ENCODE measurements around the gene MYH7.

Gene MYH7

DNA sequence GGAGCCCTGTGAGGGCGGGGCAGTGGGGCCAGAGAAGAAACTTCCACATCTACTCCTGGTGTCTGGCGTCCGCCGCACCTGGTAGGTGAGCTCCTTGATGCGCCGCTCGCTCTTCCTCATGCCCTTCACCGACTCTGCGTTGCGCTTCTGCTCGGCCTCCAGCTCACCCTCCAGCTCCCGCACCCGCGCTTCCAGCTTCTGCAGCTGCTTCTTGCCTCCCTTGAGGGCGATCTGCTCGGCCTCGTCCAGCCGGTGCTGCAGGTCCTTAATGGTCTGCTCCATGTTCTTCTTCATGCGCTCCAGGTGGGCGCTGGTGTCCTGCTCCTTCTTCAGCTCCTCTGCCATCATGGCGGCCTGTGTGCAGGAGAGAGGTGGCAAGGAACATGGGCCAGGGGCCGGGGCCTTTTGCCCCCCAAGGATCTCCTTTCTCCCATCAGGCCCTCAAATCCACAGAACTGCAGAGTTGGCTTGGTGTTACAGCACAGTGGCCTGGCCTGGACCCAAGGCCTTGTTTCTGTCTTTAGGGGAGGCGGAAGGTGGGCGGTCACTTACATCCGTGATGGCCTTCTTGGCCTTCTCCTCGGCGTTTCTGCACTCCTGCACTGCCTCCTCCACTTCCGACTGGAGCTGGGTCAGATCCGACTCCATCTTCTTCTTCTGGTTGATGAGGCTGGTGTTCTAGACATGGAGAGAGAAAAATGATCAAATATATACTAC is 50.9 kb downstream of the MYH7 start:
- Histone ChIP-seq H3K4me1 (ENCODE audit: control insufficient read depth in 1 of 2, insufficient read depth in 1 of 2, low read depth in 1 of 2, low read length in 1 of 2) (no peaks in the 10 kb centered on the region), H3K9me3 (no peaks in the 10 kb centered on the region), H3K27ac (no peak overlapping the region), H3K4me3 (ENCODE audit: low read depth in 1 of 2, low read length in 1 of 2) (no peak overlapping the region), H3K36me3 (no peaks in the 10 kb centered on the region), H3K27me3 (peaks cover 9% of the 10 kb centered on the region)
- TF ChIP-seq CTCF (IDR thresholded peaks at IDR 0.05) = no peak

DNA sequence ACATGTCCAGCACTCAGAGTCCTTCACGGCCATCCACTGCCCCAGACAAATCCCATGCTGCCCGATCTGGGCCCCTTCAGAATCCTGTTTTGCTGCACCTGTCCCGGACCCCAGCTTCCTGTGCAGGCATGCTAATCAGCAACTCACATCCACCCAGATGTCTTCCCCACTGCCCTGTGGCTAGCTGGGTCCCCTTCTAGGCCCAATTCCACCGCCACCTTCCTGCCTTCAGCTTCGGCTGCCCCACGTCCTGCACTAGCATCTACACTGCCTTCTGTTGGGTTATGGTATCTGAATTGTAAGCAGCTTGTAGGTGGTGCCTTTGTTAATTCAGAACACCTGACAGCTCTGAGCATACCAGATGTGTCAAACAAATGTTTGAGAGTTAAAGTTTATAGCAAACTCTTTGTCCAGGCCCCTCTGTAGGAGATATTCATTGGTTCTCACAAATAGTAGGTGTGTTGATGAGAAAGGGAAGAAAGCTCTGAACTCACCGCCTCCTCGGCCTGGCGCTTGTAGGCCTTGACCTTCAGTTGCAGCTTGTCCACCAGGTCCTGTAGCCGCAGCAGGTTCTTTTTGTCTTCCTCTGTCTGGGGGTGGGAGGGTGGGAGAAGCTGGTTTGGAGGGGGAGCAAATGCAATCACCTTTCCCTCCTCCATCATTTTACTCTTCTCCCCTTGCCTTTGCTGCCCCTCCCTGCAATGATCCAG is 52.6 kb downstream of the MYH7 start:
- Histone ChIP-seq H3K27me3 (peaks cover 7% of the 10 kb centered on the region), H3K9me3 (no peaks in the 10 kb centered on the region), H3K4me3 (ENCODE audit: low read depth in 1 of 2, low read length in 1 of 2) (no peak overlapping the region), H3K36me3 (no peaks in the 10 kb centered on the region), H3K4me1 (ENCODE audit: control insufficient read depth in 1 of 2, insufficient read depth in 1 of 2, low read depth in 1 of 2, low read length in 1 of 2) (no peaks in the 10 kb centered on the region), H3K27ac (no peak overlapping the region)
- TF ChIP-seq CTCF (IDR thresholded peaks at IDR 0.05) = no peak

DNA sequence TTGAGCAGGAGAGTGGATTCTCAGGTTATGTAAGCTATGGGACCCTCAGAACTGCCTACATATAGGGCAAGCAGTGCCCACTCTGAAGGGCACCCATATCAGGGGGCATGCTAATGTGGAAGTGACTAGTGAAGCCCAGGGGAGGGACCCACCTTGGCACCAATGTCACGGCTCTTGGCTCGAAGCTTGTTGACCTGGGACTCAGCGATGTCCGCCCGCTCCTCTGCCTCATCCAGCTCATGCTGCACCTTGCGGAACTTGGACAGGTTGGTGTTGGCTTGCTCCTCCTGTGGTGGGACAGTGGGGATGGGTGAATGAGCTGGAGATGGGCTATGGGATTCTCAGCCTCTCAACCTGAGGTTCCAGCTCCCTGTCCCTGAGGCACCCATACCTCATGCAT is 53.2 kb downstream of the MYH7 start:
- Histone ChIP-seq H3K4me1 (ENCODE audit: control insufficient read depth in 1 of 2, insufficient read depth in 1 of 2, low read depth in 1 of 2, low read length in 1 of 2) (no peaks in the 10 kb centered on the region), H3K36me3 (no peaks in the 10 kb centered on the region), H3K27me3 (peaks cover 12% of the 10 kb centered on the region), H3K4me3 (ENCODE audit: low read depth in 1 of 2, low read length in 1 of 2) (no peak overlapping the region), H3K9me3 (no peaks in the 10 kb centered on the region), H3K27ac (no peak overlapping the region)
- no peak for TF ChIP-seq CTCF (IDR thresholded peaks at IDR 0.05)

- H3K36me3 ChIP-seq = no peaks in the 10 kb centered on the region
- H3K9me3 ChIP-seq = no peaks in the 10 kb centered on the region
- no peaks in the 10 kb centered on the region for H3K4me1 ChIP-seq (ENCODE audit: control insufficient read depth in 1 of 2, insufficient read depth in 1 of 2, low read depth in 1 of 2, low read length in 1 of 2)
- H3K27ac ChIP-seq = no peak overlapping the region
- TF ChIP-seq CTCF (IDR thresholded peaks at IDR 0.05) = no peak
- H3K27me3 ChIP-seq = peaks cover 13% of the 10 kb centered on the region
- H3K4me3 ChIP-seq (ENCODE audit: low read depth in 1 of 2, low read length in 1 of 2) = no peak overlapping the region
Observed at GRCh38 chr14:23381871-23382270, 53.6 kb downstream of the MYH7 start.

DNA sequence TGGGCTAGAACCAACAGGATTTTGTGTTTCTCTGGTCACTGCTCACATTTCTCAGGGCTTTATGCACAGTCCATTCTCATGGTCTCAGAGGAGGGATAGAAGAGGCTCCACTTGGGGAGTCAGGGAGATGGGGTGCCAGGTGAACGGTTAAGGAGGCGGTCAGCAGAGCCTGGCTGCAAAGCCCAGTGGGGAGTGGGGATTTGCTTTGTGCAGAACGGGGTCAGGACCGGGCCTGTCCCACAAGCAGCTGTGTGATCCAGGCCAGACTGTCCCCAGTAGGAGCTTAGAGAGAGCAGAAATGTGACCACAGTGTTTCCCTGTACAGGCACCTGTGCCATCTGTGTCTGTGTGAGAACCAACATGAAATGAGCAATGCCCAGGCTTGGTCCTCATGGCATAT is 54.5 kb downstream of the MYH7 start:
- H3K4me1 ChIP-seq (ENCODE audit: control insufficient read depth in 1 of 2, insufficient read depth in 1 of 2, low read depth in 1 of 2, low read length in 1 of 2) = no peaks in the 10 kb centered on the region

More for the DNA sequence above, 54.5 kb downstream of the MYH7 start:
- peaks cover 13% of the 10 kb centered on the region for H3K27me3 ChIP-seq
- H3K27ac ChIP-seq = no peak overlapping the region
- no peak overlapping the region for H3K4me3 ChIP-seq (ENCODE audit: low read depth in 1 of 2, low read length in 1 of 2)
- H3K9me3 ChIP-seq = no peaks in the 10 kb centered on the region
- no peak for TF ChIP-seq CTCF (IDR thresholded peaks at IDR 0.05)
- no peaks in the 10 kb centered on the region for H3K36me3 ChIP-seq

Data from neutrophil (primary cell).